SKM-1 treated with dmso at 0.1 percent for 144 hours (cell line): ENCODE data around the gene PRR16.

Experiments used
- DNase-seq: peaks from one replicate; lab custom pipeline; 2025; ENCODE audit not compliant: unreplicated experiment; lab: John Stamatoyannopoulos, UW

Gene PRR16

DNA sequence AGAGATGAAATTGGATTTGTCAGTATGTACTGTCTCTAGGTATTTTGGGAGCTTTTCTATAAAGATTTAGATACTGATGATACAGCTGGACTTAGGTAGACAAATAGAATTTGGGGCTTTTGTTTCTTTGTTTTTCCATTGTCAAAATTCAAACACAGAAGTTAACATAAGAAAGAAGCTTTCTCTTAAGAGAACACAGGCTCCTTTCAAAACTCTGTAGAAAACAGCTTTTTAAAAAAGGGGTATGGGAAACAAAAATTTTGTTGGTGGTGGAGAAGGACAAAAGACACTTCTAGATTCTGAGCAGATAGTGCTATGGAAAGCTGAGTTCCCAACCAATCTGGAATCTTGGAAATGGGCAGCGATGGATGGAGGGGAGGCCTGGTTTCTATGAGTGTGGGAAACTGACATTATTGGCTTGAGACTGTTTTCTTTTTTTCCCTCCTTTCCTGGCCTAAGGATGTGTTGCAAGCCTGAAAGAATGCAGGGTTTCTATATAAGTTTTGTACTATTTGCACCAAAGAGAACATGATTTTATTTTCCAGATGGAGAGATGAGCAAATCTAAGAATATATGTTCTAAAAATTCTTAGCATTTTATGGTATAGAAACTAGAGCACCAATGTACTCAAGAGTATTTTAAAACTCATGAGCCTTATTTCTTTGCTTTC, 240.0 kb downstream of the PRR16 start:
- DNase-seq = no peak

DNA sequence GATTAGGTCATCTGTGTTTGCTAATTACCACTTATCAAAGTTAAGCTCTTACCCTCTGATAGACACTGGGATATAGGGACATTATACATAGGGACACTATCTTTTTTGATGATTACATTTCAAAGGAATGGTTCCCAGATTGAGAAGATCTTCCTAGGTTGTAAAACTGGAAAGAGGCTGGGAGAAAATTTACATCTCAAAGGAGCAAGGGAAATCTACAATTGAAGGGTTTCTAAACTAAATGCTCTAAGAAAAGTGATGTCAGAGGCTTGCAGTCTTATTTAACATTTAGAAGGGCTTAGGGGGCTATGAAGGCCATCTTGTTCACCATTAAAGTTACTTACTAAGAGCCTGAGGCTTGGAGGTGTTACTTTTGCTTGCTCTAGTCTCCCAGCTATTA, 242.8 kb downstream of the PRR16 start:
- no peak for DNase-seq

DNA sequence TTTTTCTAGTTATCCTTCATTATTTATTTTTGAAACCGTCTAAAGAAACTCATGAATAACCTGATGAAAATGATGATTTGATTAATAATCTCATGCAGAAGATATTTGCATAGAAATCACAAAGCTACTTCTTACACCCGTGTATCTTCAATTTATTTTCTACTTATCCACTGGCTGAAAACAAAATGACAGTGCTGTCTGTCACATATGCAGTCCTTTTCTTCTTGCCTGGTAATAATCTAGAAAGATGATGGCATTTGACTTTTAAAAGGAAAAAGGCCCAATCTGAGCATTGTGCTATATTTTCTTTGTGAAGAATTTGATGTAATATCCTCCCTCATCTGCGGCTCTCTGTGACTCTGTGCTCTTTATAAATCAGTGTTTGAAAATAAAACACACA, 253.3 kb downstream of the PRR16 start:
- DNase-seq = no peak

DNA sequence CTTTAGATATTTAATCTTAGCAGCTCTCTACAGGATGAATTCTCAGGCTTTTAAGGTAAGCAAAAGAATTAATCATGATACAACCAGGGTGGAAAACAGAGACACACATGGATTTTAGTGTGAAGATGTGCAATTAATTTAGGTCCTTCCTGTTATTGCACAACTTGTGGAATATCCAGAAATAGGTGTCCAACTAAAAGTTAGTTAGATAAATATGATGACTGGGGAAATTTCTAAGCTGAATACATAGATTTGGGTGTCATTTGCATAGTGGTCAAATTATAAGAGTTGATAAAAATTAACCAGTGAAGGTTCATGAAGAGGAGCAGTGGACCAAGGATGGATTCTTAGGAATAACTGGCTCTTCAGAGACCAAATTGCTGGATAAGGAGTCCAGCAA, 266.1 kb downstream of the PRR16 start:
- DNase-seq = no peak

DNA sequence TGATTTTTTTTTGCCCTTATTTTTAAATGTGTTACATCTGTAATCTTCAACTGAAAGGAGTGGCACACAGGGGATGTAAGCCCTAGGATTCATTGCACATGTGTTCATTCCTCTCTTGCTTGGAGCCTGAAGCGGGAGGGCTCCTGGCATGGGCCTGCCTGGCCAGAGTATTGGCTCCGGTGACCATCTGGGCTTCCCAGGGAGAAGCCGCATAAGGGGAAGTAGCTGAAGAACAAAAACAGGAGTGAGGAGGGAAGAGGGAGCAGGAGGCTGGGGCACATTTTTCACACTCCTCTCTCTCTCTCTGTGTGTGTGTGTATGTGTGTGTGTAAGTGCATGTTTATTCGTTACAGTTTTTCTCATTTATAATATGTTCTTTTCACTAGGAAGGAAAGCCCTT, 269.9 kb downstream of the PRR16 start:
- DNase-seq = no peak

DNA sequence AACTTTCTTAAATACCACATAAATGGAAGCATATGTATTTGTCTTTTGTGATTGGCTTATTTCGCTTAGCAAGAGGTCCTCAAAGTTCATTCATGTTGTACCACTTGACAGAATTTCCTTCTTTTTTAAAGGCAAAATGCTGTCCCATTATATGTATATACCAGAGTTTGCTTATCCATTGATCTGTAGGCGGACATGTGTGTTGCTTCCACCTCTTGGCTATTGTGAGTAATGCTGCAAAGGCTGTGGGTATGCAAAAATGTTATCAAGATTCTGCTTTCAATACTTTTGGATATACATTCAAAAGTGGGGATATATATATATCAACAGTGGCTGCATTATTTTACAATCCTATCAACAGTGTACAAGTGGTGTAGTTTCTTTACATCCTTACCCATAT, 271.0 kb downstream of the PRR16 start:
- no peak for DNase-seq
